ENCODE data around the gene CASP10.

GRCh38 chr2:201172279-201172678, 10.7 kb upstream of the CASP10 start:
- TF ChIP-seq CTCF (IDR thresholded peaks at IDR 0.05) = no peak
- no peak for TF ChIP-seq POLR2A (IDR thresholded peaks at IDR 0.05)
- TF ChIP-seq EP300 (IDR thresholded peaks at IDR 0.05) = no peak

Measured in tibial nerve (tissue), 4 donors.